Measurements from ENCODE around the gene GOSR2.
"Not testable (repeated sequence)": the region's sequence is repeated elsewhere in the genome, so short reads cannot be mapped to it uniquely, and the experiment has no call there.

The GOSR2 gene

GRCh38 chr17:46894024-46894423 is 28.9 kb upstream of the GOSR2 start:
- DNase-seq (ENCODE audit: low read depth) = no peak

DNA sequence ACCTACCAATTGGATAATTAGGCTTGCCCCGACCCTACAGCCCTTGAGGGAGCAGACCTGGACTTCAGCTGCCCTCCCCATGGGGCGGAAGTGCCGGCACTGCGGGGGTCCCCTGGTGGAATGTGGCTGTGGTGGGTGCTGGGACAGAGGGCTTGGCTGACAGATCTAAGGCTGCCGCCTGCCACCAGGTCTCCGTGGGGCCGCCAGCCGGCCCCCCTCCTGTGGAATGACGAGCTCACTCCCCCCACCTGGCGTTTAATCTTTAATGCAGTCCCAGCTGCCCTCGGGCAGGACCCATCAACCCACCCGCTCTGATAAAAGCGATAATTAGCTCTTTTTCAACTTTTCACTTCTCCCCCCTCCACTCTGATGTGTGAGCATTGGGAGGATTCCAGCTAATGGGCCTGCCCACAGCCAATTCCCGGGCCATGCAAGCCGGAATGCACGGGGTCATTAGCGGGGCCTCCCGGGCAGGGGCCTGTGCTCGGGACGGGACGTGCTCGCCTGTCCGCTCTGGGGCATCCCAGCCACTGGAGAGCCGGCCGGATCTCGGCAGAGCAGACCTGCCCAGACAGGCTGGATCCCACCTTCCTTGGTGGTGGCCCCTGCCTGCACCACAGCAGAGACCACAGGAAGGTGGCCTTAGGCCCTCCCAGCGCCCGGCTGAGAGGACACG is 28.3 kb upstream of the GOSR2 start:
- no peak for DNase-seq (ENCODE audit: low read depth)

DNA sequence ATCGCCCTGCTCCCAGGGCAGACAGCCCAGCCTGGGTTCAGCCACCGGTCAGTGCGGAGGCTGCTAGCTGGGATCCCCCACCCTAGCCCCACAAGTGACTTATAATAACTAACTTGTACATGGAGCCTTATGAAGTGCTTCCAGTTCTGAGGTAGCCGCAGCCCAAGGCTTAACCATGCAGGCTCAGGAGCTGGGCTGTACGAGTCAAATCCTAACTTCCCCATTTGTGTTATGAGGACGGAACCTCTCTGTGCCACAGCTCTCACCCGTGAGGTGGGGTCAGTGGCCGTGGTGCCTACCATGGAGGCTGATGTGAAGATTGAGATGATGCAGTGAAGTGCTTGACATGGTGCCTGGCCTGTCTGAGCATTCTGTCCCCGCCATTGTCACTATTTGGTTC is 27.8 kb upstream of the GOSR2 start:
- no peak for DNase-seq (ENCODE audit: low read depth)

- no peak for DNase-seq (ENCODE audit: low read depth)
Observed at GRCh38 chr17:46896991-46897390, 26.0 kb upstream of the GOSR2 start.

DNA sequence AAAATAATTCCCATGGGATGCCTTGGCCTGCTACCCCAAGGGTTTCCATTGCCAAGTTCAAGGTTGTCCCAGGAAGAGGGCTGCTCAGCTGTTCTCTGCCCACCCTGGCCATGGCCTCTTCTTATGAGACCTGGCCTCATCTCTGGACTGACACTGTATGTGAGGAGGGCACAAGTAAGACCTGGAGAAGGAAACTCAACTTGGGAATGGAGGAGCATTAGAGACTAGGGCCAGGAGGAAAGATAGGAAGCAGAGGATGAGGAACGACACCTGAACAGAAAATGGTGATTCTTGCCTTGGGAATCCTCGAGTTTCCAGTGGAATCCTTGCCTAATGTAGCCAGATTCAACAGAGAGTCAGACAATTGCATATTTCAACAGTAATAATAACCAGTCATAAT is 24.6 kb upstream of the GOSR2 start:
- no peak for DNase-seq (ENCODE audit: low read depth)

DNA sequence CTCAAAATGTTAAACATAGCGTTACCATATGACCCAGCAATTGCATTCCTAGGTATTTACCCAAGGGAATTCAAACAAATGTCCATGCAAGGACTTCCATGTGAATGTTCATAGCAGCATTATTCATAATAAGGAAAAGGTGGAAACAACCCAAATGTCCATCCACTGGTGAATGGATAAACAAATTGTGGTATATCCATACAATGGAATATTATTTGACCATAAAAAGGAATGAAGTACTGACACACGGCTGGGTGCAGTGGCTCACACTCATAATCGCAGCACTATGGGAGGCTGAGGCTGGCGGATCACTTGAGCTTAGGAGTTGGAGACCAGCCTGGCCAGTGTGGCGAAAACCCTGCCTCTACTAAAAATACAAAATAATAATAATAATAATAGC is 24.1 kb upstream of the GOSR2 start:
- no peak for DNase-seq (ENCODE audit: low read depth)

DNA sequence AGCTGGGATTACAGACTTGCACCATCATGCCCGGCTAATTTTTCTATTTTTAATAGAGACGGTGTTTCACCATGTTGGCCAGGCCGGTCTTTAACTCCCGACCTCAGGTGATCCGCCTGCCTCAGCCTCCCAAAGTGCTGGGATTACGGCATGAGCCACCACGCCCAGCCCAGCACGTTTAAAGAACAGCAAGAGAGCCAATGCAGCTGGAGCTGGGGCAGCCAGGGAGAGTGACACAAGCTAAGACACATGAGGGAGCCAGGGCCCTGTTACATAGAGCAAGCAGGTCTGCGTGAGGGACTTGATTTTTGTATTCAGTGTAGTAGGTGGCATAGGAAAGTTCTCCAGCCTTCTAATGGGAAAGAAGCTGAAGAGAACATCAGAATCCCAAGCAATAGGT is 21.7 kb upstream of the GOSR2 start:
- no peak for DNase-seq (ENCODE audit: low read depth)

DNA sequence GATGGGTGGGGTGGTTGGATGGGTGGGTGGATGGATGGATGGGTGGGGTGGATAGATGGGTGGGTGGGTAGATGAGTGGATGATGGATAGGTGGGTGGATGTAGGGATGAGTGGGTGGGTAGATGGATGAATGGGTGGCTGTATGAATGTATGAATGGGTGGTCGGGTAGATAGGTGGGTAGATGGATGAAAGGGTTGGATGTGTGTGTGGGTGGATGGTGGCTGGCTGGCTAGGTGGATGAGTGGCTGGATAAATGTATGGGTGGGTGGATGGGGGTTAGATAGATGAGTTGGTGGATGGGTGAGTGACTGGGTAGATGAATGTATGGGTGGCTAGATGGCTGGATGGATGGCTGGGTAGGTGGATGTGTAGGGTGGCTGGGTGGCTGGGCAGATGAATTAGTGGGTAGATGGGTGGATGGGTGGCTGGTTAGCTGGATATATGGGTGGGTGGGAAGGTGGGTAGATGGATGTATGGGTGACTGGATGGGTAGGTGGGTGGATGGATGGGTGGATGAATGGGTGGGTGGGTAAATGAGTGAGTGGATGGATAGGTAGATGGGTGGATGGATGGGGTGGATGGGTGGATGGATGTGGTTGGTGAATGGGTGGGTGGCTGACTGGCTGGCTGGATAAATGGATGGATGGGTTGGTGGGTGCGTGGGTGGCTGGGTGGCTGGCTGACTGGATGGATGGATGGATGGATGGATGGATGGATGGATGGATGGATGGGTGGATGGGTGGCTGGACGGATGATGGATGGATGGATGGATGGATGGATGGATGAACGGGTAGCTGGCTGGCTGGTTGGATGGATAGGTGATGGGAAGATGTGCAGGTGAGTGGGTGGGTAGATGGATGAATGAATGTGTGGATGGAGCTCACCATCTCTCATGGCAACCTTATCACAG is 18.9 kb upstream of the GOSR2 start:
- DNase-seq (ENCODE audit: low read depth) = no peak

- no peak for DNase-seq (ENCODE audit: low read depth)
Observed at GRCh38 chr17:46908068-46908737, 14.8 kb upstream of the GOSR2 start.

GRCh38 chr17:46910179-46910927 is 12.6 kb upstream of the GOSR2 start:
- DNase-seq (ENCODE audit: low read depth) = no peak

DNA sequence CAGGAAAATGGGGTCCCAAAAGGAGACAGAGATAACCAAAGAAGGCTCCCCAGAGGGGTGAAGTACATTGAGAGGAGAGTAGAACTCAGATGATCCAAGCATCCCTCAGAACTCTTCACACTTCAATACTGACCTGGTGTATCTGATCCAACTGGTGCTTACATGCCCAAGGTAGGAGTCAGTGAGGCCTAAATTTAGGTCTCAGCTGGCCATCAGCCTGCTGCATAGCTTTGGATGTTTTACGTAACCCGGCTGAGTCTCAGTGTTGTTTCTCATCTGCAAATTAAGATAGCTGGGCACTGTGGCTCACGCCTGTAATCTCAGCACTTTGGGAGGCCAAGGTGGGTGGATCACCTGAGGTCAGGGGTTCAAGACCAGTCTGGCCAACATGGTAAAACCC is 11.6 kb upstream of the GOSR2 start:
- DNase-seq (ENCODE audit: low read depth) = no peak

DNA sequence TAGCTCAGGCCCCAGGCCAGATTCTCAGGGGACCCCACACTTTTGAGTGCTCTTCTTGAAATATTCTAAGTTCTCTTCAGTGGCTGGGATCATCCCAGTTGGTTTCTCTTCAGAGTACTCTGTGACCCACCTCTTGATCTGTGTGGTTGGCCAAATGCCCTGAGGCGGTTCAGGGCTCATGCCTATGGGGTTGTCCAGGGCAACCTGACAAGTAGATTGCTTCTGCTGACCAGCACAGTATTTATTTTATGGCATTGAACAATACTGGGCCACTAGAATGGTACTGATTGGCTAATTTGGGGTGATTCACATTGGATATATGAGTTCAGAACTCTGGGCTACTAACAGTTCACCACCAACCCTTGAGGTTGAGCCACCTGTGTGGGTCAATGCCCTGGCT is 7.4 kb upstream of the GOSR2 start:
- no peak for DNase-seq (ENCODE audit: low read depth)

DNA sequence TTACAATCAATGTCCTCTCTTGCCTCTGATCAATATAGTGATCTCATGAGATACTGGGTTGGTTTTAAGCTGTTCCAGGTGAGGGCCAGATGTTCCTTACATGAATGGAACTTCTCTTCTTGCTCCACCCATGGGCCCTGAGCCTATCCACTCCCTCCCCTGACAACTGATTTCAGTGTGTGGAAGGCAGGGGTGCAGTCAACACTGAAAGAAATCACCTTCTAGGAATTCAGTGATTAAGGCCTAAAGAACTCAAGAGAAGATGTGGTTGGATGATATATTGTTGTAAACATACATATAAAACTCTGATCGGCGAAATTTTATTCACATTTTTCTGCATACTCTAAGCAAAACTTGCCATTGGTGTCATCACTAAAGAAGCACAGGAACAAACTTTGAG is 6.7 kb upstream of the GOSR2 start:
- peak; percentile 36 for DNase-seq (ENCODE audit: low read depth)

DNA sequence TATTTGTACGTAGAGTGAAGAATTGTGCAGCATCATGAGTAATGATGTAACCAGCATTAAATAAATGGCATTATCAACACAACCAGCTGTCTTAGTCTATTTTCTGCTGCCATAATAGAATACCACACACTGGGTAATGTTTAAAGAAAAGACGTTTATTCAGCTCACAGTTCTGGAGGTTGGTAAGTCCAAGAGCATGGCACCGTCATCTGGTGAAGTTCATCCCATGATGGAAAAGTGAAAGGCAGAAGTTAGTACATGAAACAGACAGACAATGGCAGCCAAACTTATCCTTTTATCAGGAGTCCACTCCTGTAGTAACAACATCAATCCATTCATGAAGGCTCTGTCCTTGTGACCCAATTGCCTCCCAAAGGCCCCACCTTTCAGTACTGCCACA is 6.3 kb upstream of the GOSR2 start:
- DNase-seq (ENCODE audit: low read depth) = no peak

- no peak for DNase-seq (ENCODE audit: low read depth)
Observed at GRCh38 chr17:46917041-46917440, 5.9 kb upstream of the GOSR2 start.

GRCh38 chr17:46917516-46917915 is 5.4 kb upstream of the GOSR2 start:
- no peak for DNase-seq (ENCODE audit: low read depth)

- not testable (repeated sequence) for DNase-seq (ENCODE audit: low read depth)
Observed at GRCh38 chr17:46921962-46922361, 998 bp upstream of the GOSR2 start.

- no peak for DNase-seq (ENCODE audit: low read depth)
Observed at GRCh38 chr17:46922487-46922803, 515 bp upstream of the GOSR2 start.

DNA sequence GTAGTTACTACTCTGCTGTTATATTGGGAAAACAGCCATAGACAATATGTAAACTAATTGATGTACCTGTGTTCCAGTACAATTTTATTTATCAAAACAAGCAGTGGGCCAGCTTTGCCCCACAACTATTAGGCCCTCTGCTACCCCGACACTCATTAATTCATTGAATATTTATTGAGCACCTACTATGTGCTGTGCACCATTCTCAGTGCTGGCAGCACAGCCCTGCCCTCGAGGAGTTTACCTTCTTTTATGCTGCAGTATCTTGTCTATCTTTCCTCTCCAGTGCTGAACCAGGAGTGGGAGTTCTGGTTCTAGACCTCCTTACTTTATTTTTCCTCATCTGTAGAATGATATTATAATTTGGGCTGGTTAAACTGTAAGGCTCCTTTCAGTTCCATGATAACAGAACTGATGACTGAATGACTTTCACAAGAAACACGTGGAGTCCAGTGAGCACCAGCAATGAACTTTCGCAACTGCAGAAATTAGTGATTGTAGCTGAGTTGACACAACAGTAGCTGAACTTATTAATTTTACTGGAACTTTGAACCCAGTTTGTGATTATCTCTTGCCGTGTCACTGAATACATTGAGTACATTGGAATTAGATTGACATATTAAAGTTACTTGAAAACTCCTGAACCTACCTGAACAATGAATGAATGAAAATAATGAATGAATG is 2.4 kb downstream of the GOSR2 start:
- DNase-seq (ENCODE audit: low read depth) = no peak

DNA sequence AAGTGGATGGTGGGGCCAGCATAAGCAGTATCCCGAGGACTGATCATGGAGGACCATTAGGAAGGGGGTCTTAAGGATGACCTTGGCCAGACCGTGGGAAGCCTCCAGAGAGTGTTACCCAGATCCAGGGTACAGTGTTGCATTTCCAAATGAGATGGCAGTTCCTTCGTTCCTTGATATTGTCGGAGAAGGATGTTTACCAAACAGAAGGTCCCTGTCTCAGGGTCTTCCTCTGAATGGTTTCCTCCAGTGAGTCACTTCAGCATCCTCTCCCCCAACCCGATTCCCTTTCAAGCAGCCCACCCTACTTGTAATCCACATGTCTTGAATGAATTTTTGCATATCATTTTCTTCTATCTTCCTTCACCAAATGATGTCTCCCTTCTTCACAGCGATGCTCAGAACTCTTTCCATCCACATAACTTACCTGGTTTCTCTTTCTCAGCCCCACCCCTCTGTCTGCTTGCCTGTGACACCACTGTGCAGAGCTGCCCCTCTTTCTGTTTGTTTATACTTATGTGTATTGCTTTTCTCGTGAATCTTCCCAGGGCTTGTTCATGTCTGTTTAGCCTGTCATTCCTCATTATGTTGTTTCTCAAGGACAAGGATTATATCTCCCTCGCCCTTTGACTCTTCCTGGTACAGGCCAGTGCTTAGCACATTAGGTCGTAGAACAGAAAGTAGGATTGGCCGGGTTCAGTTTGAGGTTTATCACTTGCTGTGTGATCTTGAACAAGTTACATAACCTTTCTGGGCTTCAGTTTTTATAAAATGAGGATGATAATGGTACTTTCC is 5.7 kb downstream of the GOSR2 start:
- no peak for DNase-seq (ENCODE audit: low read depth)

DNA sequence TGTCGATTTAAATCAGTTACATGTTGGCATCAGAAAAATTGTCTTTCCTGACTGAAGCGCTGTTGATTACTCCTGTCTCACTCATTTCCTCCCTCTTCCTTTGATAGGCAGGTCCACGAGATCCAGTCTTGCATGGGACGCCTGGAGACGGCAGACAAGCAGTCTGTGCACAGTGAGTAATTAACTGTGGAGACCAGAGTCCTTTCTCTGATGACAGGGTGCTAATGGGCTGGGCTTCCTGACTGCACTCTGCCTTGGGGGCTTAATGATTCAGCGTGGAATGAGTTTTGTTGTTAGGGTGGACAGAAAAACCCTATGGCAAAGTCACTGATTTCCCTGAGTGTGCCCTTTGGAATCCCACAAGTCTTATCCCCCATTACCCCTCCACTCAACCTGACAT is 6.5 kb downstream of the GOSR2 start:
- no peak for DNase-seq (ENCODE audit: low read depth)

All from HS-27A (cell line).